Cardiac septum (tissue), 1 donor: ENCODE measurements around the gene ZFP92. TPM values are rescaled to one million over a fixed set of nuclear protein-coding genes. Genes with fewer than 3 reads are reported as not detected.
"Not testable (repeated sequence)": the region's sequence is repeated elsewhere in the genome, so short reads cannot be mapped to it uniquely, and the experiment has no call there.

ENCODE experiments used
- DNase-seq: peaks from one replicate; pipeline ENCODE4 v3.0.0-alpha.2; 2020; ENCODE audit warnings: low spot score
- intact Hi-C: fragments of 100-400 bp; cut with DNase I; formaldehyde crosslinking; loops from one replicate; pipeline ENCODE4 v1.14.0; 2022
- total RNA-seq: library from RNA; stranded (reverse); fragmentation: NEBNext Ultra II Directional; extraction: Animal tissue kit (Norgen Biotek cat#: 25700); gene quantifications from one replicate; pipeline ENCODE4 v1.2.1, GENCODE V29; 2021
- donor health status: DM: no; HTN: no; CAD: no.

ZFP92 gene
- total RNA-seq, 1 donor from 2014 or later, result 0.40 TPM

DNA sequence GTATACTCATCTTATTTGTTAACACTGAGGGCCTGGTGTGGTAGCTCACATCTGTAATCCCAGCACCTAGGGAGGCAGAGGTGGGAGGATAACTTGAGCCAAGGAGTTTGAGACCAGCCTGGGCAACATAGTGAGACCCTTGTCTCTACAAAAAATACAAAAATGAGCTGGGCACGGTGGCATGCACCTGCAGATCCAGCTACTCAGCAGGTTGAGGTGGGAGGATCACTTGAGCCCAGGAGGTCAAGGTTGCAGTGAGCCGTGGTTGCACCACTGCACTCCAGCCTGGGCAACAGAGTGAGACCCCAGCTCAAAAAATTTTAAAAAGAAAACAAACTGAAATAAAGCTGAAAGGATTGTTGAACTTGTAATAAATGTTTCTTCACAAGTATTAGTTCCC, 26.3 kb upstream of the ZFP92 start:
- intact Hi-C loops, result not testable (repeated sequence)

GRCh38 chrX:153386097-153386496, 25.2 kb upstream of the ZFP92 start:
- DNase-seq, result no peak
- intact Hi-C loops, result no loop called here

More for the DNA sequence above, 26.3 kb upstream of the ZFP92 start:
- not testable (repeated sequence) for DNase-seq

DNA sequence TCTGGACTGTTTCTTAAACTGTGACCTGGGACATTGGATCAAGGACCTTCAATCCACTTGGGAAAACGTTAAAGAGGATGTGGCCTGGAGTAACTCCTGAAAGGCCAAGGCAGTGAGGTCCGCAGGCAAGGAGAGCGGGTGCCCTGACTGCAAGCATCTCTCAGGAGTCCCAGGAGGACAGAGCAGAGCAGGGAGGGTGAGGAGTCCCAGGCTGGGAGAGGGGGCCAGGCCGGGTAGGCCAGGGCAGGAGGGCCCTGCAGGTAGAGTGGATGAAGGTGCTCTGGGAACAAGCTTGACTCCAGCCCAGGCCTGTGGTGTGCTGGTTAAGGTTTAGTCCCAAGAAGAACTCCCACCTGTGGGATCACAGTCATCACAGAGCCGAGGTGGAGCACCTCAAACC, 23.9 kb upstream of the ZFP92 start:
- intact Hi-C loops, result no loop called here
- DNase-seq, result no peak

DNA sequence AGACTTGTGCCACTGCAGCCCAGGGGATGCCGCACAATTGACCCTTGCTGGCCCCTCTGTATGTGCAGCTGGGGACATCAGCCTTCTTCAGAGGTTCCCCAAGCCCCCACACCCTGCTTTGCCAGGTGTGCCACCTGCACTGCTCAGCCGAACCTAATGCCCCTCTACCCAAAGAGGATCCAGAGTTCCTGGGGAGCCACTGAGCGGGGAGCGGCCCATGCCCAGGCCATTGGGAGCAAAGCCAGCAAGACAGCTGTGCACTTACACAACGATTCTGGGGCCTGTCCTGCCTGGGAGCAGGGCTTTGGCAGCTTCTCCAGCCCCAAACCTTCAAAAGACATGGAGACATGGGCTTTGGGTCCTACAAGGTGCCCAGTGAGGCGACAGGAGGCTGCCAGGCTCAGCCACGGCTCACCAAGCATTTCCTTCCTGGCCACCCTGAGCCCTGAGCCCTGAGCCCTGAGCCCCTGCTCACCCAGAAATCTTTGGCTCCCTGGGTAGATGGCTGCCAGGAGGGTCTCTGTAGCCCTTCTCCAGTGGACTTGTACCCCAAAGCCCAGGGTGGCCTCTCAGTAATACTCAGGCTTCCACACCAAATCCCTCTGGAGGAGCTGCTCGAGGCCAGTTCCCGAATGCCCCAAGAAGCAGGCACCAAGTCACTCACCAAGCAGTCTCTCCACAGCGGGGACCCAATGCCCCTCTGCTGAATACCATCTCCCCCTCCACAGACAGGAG, 23.1 kb upstream of the ZFP92 start:
- DNase-seq, result no peak
- intact Hi-C loops, result no loop called here

GRCh38 chrX:153388722-153389459, 22.4 kb upstream of the ZFP92 start:
- intact Hi-C loops, result no loop called here
- DNase-seq, result no peak

GRCh38 chrX:153389460-153389768, 21.9 kb upstream of the ZFP92 start:
- intact Hi-C loops, DNase-seq: not testable (repeated sequence)

GRCh38 chrX:153392642-153393321, 18.5 kb upstream of the ZFP92 start:
- intact Hi-C loops, result no loop called here
- no peak for DNase-seq

DNA sequence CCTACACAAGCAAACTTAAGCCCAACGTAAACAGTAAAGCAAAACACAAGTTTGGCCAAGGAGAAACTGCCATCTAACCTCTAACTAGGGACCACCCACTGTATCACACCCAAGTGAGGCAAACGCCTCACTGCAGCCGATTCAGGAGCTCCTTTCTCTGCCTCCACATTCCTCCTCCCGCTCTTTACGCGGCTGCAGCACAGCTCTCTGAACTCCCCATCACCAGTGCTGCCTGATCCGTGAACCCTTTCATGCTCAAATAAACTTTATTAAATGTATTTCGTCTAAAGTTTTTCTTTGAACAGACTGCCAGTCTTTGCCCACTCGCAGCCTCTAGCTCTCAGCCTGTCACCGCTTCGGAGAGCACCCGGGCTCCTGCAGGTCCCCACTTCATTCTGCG, 16.7 kb upstream of the ZFP92 start:
- intact Hi-C loops, result no loop called here
- DNase-seq, result no peak

DNA sequence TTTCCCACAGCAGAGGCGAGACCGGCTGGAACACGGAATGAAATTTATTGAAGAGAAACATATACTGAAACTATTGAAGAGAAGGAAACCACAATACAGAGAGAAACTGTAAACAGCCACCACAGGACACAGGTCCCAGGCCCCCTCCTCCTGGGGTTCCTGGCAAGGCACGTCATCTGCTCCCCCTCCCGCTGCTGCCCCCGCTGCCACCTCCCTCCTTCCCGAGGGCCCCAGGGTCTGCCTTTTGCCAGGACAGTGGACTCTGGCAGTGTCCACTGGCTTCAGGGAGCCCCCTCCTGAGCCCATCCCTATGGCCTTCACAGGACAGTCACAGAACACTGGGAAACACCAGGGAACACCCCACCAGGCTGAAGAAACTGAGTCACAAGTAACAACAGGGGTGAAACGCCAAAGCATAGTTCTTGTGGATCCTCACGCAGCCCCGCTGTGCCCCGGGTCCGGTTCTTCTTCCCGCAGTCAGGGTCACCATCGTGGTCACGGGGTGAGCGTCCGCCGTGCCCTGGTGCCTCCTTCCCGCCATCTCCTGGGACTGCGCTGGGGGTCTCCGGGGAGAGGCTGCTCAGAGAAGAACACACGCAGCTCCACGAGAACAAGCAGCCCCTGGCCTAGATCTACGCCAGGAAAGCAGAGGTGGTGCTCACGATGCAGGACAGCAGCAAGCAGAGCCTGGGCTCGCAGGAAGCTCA, 15.5 kb upstream of the ZFP92 start:
- no peak for DNase-seq

GRCh38 chrX:153396320-153397195, 14.7 kb upstream of the ZFP92 start:
- intact Hi-C loops, result no loop called here
- DNase-seq, result peak; percentile 51

More for the DNA sequence above, 15.5 kb upstream of the ZFP92 start:
- intact Hi-C loops, result no loop called here

- intact Hi-C loops, result no loop called here
Observed at GRCh38 chrX:153397256-153397960, 13.9 kb upstream of the ZFP92 start.

GRCh38 chrX:153398275-153398960, 12.9 kb upstream of the ZFP92 start:
- intact Hi-C loops, result no loop called here
- DNase-seq, result peak; percentile 38

More at GRCh38 chrX:153397256-153397960, 13.9 kb upstream of the ZFP92 start:
- DNase-seq, result peak; percentile 70

DNA sequence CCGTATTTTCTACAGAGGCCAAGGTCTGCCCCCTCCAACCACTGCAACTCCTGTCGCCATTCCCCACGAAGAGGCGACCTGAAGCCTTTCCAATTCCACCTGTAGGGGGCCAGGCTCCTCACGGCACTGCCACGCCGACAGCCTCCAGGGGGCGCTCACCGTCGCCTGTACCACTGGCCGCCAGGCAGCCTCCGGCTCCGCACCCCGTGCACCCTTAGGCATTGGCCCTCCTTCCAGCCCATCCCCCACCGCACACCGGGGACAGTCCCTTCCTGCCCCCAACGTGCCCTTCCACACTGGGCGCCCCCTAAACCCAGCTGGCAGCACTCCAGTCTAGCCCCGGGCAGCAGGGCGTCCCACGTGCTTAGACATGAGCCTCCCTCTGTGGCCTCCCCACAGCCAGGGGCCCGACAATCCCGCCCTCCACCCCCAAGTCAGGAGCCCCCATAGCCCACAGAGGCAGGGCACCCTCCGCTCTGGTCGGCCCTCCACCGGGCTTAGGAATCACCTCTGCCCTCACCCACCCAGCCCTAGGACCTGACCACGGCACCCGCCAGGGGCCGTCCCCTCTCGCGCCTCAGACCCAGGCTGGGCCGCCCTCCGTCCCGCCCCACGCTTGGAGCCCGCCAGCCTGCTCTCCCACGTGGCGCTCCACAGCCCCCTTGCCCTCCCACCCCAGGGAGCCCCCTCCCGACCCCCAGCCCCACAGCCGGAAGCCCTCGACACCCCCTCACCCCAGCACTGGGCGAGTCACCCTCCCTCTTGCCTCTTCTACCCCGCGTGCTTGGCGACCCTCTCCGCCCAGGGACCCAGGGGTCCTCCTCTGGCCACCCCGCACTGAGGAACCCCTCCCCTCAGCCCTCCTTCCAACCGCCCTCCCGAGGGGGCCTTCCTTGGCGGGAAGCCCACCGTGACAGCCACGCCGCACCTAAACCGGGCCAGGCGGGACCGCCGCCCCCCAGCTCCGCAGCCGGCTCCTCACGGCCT, 10.8 kb upstream of the ZFP92 start:
- no peak for DNase-seq
- intact Hi-C loops, result no loop called here

DNA sequence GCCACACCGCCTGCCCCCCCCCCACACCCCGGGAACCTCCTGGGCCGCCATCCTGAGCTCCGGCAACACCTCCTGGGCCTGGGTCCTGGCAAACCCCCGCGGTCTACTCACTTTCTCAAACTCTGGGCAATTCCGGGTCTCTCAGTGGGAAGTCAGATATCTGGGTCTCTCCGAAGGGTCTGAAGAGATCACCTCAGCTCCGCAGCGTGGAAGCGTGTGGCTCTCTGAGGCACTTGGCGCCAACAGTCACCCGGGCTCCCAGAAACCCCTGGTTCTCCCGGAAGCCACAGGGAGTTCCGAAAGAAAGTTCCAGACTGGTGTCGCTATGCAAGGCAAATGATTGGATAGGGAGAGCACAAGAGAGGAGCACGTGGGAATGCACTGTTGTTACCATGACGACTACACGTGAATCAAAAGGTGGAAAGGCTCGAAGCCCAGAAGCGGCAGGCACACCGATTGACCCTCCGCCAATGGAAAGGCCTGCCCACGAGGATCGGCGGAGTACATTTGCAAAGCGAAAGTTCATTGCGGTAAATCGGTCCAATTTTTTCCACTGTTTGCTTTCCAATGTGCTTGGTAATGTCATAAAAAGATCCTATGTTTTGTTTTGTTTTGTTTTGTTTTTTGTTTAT, 10.0 kb upstream of the ZFP92 start, which contains the start of gene PNMA6E:
Gene PNMA6E, minus strand, starts transcription at position 218 of the 632 bp plus-strand sequence. CDS start 2,501 bp downstream, outside the sequence.
- no peak for DNase-seq
- intact Hi-C loops, result no loop called here

DNA sequence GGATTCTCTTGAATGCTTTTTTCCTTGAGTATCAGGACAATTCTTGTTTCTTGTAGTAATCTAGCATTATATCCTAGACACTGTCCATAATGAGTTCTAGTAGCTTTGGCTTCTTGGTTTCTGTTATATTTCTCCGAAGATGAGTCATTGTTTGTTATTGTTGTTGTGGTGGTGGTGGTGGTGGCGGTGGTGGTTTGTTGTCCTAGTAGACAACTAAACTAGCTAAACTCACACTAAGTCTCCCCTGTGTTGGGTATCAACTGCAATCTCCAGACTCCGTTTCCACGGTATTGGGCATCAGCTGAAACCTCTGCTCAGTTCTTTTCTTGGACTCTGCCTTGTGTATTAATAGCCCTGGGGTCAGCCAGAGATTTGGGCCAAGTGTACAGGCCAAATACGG, 6.9 kb upstream of the ZFP92 start:
- peak; percentile 29 for DNase-seq
- intact Hi-C loops, result not testable (repeated sequence)

DNA sequence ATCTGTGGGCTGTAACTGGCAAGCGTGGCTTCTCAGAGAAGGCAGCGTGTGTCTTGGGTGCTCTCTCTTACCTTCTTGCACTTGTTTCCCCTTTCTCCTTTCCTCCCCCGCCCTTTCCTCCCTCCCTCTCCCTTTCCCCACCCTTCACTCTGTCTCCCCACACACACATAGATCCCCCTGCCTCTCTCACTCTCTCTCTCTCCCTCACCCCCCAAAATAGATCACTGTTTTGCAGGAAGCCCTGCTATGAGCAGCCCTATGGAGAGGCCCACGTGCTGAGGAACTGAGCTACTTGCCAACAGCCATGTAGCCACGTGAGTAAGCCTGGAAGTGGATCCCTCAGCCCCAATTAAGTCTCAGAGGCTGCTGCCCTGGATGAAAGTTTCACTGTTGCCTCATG, 5.8 kb upstream of the ZFP92 start:
- DNase-seq, result peak; percentile 49
- intact Hi-C loops, result no loop called here
